HG03520 (cell line): ENCODE data around the gene ANGPTL8.

Experiments used
- ATAC-seq: cut with Tn5 transposase; IDR thresholded peaks from one replicate; pipeline ENCODE4 v1.9.1; 2021; ENCODE audit warnings: mild to moderate bottlenecking, moderate library complexity; ENCODE audit not compliant: unreplicated experiment

The ANGPTL8 gene

GRCh38 chr19:11203194-11204075 is 36.0 kb upstream of the ANGPTL8 start:
- no peak for ATAC-seq

GRCh38 chr19:11204076-11204602 is 35.3 kb upstream of the ANGPTL8 start:
- no peak for ATAC-seq

GRCh38 chr19:11204943-11205349 is 34.5 kb upstream of the ANGPTL8 start:
- no peak for ATAC-seq

GRCh38 chr19:11205939-11206570 is 33.4 kb upstream of the ANGPTL8 start:
- ATAC-seq: no peak

GRCh38 chr19:11208561-11209471 is 30.6 kb upstream of the ANGPTL8 start:
- no peak for ATAC-seq

- ATAC-seq: no peak
Observed at GRCh38 chr19:11209839-11210655, 29.4 kb upstream of the ANGPTL8 start.

GRCh38 chr19:11210656-11210928 is 28.8 kb upstream of the ANGPTL8 start:
- ATAC-seq: no peak

GRCh38 chr19:11214387-11214786 is 25.0 kb upstream of the ANGPTL8 start:
- ATAC-seq: no peak

GRCh38 chr19:11221082-11221598 is 18.3 kb upstream of the ANGPTL8 start:
- ATAC-seq: no peak

- no peak for ATAC-seq
Observed at GRCh38 chr19:11223200-11223599, 16.2 kb upstream of the ANGPTL8 start.

- no peak for ATAC-seq
Observed at GRCh38 chr19:11224429-11224828, 15.0 kb upstream of the ANGPTL8 start.

GRCh38 chr19:11225172-11225571 is 14.2 kb upstream of the ANGPTL8 start:
- ATAC-seq: no peak

- ATAC-seq: no peak
Observed at GRCh38 chr19:11225815-11226214, 13.6 kb upstream of the ANGPTL8 start.

GRCh38 chr19:11226716-11227166 is 12.7 kb upstream of the ANGPTL8 start:
- ATAC-seq: no peak

GRCh38 chr19:11227195-11227886 is 12.1 kb upstream of the ANGPTL8 start:
- ATAC-seq: no peak

GRCh38 chr19:11230621-11231386 is 8.6 kb upstream of the ANGPTL8 start:
- ATAC-seq: no peak

GRCh38 chr19:11232555-11232954 is 6.9 kb upstream of the ANGPTL8 start:
- ATAC-seq: no peak

- no peak for ATAC-seq
Observed at GRCh38 chr19:11233073-11233472, 6.3 kb upstream of the ANGPTL8 start.
